Gastrocnemius medialis (tissue), 4 donors: Measurements from ENCODE around the gene CLEC11A.

ENCODE experiments used
- CTCF ChIP-seq, 5 experiments: fragments of 450-650 bp in 3 of 5; fragments of 200-600 bp in 2 of 5; sonication (generic) in 2 of 5; IDR thresholded peaks in 4 of 5; conservative IDR thresholded peaks in 1 of 5; 1 replicate in 4 of 5; 2 replicates in 1 of 5; pipeline ENCODE4 v1.5.1; 2016 to 2019; ENCODE audit warnings: antibody characterized with exemption in 5 of 5, mild to moderate bottlenecking in 3 of 5, moderate library complexity in 3 of 5
- POLR2A ChIP-seq, 2 donors: fragments of 450-650 bp; IDR thresholded peaks; one replicate each; pipeline ENCODE4 v1.6.1; 2017; ENCODE audit warnings: antibody characterized with exemption in 2 of 2, mild to moderate bottlenecking in 2 of 2, moderate library complexity in 2 of 2

- TF ChIP-seq CTCF (IDR thresholded peaks at IDR 0.05 in 4 of 5, conservative IDR thresholded peaks at IDR 0.05 in 1 of 5), result no peak
- TF ChIP-seq POLR2A (IDR thresholded peaks at IDR 0.05), result no peak
Observed at GRCh38 chr19:50725218-50725910, 2.2 kb downstream of the CLEC11A start.
